ENCODE results near the gene DLX6.
A peak's percentile ranks its signal among the peaks of the same experiment; 100 is the strongest.

Gene DLX6

DNA sequence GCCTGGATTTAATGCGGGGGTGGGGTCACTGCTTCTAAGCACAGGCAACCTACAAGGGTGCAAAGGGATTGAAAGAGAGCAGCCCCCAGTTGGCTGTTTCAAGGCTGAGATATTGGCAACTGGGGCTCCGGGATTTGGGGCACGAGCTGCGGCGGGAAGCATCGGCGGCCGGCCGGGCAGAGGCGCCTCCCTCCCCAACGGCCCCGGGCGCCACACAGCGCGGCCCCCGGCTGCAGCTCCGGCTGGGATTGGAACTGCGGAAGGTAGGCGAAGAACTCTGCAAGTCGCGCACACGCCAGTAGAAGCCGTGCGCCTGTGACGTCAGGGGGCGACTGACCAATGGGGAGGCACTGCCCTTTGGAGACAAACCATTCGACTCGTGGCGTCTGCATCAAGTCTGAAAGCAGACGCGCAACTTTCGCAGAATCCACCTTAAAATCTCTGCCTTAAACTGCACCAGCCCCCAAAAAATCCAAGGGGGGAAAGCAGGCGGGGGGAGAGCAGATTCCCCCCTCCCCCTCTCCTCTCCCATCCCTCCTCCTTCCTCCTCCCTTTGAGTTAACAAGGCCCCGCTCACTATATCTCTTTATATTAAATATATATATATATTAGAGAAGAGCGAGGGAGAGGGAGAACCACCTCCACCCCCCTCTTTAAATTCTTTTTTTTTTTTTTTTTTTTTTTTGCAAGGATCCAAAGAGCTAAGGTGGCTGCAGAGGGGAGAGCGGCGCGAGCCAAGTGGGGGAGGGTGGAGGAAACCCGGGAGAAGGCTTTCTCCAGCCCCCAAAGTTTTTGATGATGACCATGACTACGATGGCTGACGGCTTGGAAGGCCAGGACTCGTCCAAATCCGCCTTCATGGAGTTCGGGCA lies at the start of gene DLX6:
TSS of gene DLX6 (plus strand) at position 371 of the 872 bp plus-strand sequence. CDS start at position 796, 425 bp downstream.
- DNase-seq = peak; percentile 96

GRCh38 chr7:96959135-96959534 lies 46.2 kb upstream of the DLX6 start:
- no peak for DNase-seq

- no peak for DNase-seq
These were observed 43.0 kb upstream of the DLX6 start for GRCh38 chr7:96962221-96962885.

DNA sequence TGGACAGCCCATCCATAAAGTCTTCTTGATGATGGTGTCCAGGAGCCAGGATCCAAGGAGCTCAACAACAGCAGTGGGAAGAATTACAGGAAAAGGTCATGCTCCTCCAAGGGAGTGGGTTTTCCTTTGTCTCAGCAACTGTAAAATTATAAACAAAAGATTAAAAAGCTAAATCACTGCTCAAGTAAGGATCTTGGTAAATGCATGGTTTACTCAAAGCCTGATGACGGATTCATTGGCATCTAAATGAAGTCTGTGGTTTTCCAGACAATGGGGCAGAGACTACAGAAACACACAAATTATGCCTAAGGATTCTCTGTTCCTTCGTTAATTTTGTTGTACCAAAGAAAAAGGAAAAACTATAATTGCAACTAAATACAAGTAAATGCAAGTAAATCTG lies 36.4 kb upstream of the DLX6 start:
- no peak for DNase-seq

GRCh38 chr7:96970739-96971138 lies 34.6 kb upstream of the DLX6 start:
- no peak for DNase-seq

DNA sequence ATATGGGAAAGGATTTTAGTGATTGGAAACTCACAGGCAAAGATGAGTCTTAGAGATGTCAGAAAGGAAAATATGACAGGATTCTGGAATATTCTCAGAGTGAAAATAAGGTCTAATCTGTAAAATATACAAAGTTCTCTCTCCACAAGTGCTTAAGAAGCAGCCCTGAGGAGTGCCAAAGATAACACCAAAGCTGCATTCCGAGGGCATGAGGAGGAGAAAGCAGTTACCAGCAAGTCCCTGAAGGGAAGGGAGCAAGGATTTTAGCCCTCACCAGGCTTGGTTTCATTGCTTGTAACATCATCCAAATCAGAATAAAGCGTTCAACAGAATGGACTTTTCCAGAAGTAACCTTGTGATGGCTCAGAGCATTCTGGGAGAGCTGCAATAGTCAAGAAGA lies 31.4 kb upstream of the DLX6 start:
- DNase-seq = no peak

DNA sequence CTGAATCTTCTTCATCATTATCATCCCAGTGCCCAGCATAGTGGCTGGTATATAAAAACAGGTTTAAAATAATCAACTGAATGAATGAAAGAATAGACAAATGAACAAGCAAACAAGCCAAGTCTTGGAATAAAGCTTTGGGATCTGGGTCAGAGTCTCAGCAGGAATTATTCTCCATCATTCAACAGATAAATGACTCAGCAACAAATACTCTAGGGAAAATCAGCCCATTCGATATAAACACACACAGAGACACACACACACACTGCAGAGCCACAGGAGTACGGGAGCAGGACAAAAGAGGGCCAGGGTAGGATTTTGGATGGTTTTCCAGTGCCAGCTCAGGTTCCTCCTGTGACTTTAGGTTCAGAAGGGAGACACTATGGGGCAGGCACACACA lies 29.2 kb upstream of the DLX6 start:
- no peak for DNase-seq

- no peak for DNase-seq
These were observed 27.9 kb upstream of the DLX6 start for GRCh38 chr7:96977445-96977844.

GRCh38 chr7:96979551-96980276 lies 25.6 kb upstream of the DLX6 start:
- DNase-seq = no peak

DNA sequence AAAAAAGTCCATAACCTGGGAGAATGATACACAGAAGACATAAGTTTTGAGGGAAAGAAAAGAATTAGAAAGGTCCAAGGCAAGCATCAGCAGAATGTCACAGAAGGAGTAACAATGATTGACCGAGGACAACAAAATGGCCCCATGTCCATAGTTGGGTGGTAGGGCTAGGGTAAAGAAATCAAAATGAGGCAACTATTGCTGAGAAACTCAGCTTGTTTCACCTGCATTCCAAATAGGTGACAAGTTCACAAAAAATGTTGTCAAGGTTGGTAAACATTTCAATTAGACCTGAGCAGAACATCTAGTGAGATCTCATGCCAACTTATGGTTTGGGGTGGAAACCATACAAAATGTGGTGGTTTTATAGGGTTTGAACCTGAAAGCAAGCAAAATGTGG lies 22.8 kb upstream of the DLX6 start:
- no peak for DNase-seq

DNA sequence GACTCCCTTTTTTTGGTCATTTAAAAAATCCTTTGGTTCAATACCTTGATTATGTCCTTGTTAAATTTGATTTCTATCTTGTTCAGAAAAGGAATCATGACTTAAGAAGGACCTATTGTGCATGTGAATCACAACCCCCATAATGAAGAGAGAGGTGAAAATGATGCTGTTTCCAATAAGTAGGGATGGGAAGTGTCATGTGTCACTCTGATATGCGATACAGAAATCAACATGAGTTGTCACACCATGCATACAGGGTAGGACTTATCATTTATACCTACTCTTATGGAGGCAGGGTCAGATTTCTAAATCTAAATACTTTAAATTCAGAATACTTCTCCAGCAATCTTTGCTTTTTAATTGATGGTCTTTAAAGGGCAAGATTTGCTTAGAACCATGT lies 19.4 kb upstream of the DLX6 start:
- DNase-seq = no peak

DNA sequence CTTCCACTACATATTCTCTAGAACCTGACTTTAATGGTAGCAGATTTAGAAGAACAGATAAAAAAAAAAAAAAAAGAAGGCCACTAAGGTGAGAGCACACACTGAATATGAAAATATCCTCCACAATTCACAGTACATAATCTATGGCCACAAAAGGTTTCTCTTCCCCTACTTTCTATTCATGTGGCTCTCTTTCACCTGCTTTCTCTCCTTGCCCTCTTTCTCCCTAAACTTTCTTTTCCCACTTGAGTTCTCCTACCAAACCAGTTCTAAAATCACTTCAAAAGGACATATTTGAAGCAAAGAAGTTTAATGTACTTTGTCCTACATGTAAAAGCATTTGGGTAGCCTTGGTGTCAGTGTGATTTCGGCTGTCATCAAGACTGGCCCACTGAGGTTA lies 18.5 kb upstream of the DLX6 start:
- no peak for DNase-seq

DNA sequence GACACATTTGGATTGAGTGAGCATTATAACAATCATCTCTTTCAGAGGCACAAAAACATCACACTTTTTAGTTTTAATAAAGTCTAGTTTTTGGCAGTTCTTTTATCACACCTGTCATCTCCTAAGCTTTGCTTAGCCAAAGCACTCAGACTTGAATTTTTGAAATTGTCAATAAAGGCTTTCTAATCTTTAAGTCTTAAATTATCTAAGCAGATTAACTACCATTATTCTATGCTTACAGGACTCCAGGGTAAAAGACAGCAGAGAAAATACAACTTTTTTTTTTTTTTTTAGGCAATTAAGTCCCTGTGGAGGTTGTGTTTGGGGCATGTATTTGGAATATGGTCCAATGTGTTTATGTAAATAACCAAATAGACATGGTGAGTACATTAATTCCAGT lies 17.6 kb upstream of the DLX6 start:
- DNase-seq = no peak

DNA sequence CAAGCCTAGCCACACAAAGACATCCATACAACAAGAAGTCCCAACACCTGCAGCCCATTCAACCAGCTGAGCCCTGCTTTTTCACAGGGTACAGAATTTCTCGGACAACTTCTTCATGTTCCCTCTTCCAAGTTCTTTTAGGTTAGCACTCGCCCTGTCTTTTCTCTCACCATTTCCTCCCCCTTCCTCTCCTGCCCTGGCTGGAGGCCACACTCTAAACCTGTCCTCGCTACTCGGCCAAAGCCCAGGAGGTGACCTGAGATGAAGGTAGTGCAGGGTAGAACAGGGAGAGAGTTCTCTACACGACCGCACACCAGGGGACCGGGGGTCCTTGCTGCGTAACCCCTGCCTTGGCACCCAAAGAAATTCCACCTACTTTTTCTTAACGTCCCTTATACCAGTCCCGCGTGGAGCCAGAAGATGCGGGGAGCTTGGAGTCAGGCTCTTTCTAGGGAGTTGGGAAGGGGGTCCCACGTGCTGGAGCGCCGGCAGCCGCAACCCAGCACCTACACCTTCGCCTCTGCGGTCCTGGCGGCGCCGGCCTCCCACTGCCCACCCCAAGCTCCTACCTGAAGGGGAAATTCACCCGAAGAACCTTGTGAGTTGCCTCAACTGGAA lies 16.0 kb upstream of the DLX6 start:
- no peak for DNase-seq

DNA sequence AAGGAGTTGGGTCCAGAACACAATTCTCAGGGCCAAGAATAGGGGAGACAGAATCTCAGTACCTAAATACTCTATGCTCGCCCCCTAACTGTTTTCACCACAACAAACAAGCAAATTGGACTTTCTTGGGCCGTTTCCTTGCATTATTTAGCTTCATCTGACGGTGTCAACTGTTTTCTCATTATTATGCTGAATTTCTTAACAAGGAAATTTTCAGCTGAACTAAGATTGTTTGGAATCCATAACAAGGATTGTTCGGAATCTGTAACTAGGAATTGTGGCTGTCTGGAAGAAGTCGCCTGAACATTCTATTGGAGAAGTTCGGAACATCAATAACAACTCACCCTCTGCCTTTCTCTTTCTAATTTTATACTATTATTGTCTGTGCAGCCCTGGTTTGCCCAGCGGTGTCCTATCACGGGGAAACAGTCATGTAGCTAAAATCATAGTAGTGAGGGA lies 15.5 kb upstream of the DLX6 start:
- DNase-seq = no peak

GRCh38 chr7:96991546-96992191 lies 13.7 kb upstream of the DLX6 start:
- DNase-seq = no peak

DNA sequence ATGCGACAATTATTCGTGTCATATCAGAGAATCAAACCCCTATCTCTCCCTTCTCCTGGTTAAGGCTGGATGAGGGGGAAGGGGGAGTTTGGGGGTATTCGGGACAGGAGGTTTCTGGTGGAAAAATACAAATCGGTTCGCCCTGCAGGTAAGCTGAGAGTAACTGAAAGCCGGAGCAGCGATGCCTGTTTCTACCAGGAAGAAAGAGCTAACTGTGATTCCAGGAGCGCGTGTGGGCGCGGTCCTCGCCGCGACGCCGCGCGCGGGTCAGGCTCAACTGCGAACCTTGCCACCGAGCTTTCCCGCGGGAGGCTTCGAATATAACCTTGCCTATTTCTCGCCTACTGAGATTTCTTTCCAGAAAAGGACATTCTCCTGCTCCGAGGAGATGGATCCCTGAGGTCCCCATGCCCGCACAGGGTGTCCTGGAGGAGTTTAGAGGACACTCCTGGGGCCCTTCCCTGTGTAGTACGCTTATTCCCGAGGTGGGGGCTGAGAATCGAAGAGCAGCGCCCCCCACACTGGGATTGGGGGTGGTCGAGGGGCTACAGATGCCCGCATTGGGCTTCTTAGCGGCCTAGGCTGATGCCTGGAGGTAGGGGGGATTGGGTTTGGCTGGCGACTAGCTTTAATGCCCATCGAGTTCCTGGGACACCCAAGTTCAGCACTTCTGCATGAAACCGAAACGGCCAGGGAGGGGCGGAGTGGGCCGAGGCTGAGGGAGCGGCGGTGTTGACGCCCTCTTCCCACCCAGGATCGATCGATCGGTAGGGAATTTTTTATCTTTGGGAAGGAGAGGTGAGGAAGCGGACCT lies 13.0 kb upstream of the DLX6 start:
- DNase-seq = no peak

GRCh38 chr7:96993094-96993865 lies 12.1 kb upstream of the DLX6 start:
- DNase-seq = no peak

DNA sequence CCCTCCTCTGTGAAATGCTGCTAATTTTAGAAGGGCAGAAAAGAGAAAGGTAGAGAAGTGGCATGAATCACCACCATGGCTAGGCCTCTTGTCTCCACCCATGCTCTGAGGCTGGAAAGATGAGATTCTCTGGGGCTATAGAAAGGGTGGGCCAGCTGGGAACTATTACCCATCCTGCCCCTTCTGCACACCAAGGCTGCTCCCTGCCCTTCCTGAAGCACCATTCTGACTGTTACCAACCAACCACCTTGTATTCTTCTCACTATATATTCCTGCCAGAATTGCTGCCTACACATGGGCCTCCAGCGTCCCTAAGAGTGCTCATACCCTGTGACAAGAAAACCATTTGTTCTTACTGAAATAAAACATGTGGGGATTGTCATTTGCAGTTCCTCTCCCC lies 11.4 kb upstream of the DLX6 start:
- DNase-seq = no peak

- no peak for DNase-seq
These were observed 9.8 kb upstream of the DLX6 start for GRCh38 chr7:96995406-96996110.

All from NCI-H1436 (cell line).